Aorta (tissue), 5 donors: Measurements from ENCODE around the gene RFTN1. TPM values are rescaled to one million over a fixed set of nuclear protein-coding genes. Genes with fewer than 3 reads are reported as not detected.

Experiments used
- ATAC-seq: fragments of 200-7000 bp; cut with Tn5 transposase; one replicate; pipeline ENCODE4 v1.9.1; 2022; ENCODE audit warnings: moderate library complexity; ENCODE audit not compliant: low FRiP score
- DNase-seq, 2 donors: peaks; one replicate each; pipeline ENCODE4 v3.0.0-alpha.2; 2020
- H3K27ac ChIP-seq, 2 donors: one replicate each; pipeline ENCODE4 v1.5.1; 2013; ENCODE audit warnings: low read length in 2 of 2, mild to moderate bottlenecking in 2 of 2, moderate library complexity in 2 of 2, control low read depth in 1 of 2, inconsistent platforms in 1 of 2, low read depth in 1 of 2
- H3K27me3 ChIP-seq, 2 donors: one replicate each; pipeline ENCODE4 v1.6.1; 2013; ENCODE audit warnings: control low read depth in 1 of 2, low read length in 1 of 2, mild to moderate bottlenecking in 1 of 2, moderate library complexity in 1 of 2; ENCODE audit not compliant: insufficient read depth in 2 of 2, control insufficient read depth in 1 of 2
- H3K36me3 ChIP-seq, 2 donors: one replicate each; pipeline ENCODE4 v1.6.1; 2013; ENCODE audit warnings: control low read depth in 1 of 2, low read length in 1 of 2, mild to moderate bottlenecking in 1 of 2; ENCODE audit not compliant: insufficient read depth in 2 of 2, control insufficient read depth in 1 of 2
- H3K4me1 ChIP-seq, 2 donors: one replicate each; pipeline ENCODE4 v1.6.1; 2013; ENCODE audit warnings: low read length in 2 of 2, control low read depth in 1 of 2, mild to moderate bottlenecking in 1 of 2, moderate library complexity in 1 of 2; ENCODE audit not compliant: insufficient read depth in 2 of 2, control insufficient read depth in 1 of 2
- H3K4me3 ChIP-seq, 2 donors: one replicate each; pipeline ENCODE4 v1.5.1; 2013; ENCODE audit warnings: low read length in 2 of 2, control low read depth in 1 of 2, mild to moderate bottlenecking in 1 of 2
- H3K9me3 ChIP-seq: one replicate; pipeline ENCODE4 v1.6.1; 2013; ENCODE audit warnings: mild to moderate bottlenecking, low read length; ENCODE audit not compliant: control insufficient read depth
- WGBS, 2 donors: extraction: QIAGEN DNeasy Blood & Tissue Kit; methylation state at CpG; one replicate each; pipeline ENCODE4 v1.1.7; 2013; 5-methylcytosine and 5-hydroxymethylcytosine counted together
- intact Hi-C, 2 donors: fragments of 100-400 bp; cut with DNase I; formaldehyde crosslinking; loops; one replicate each; pipeline versions ENCODE4 v1.14.2 to v1.15.0; 2022
- polyA plus RNA-seq, 2 donors: library from polyadenylated mRNA; stranded (reverse); fragments of 200-250 nt; gene quantifications; one replicate each; pipeline ENCODE4 v1.2.3, GENCODE V29; 2013
- total RNA-seq, 2 donors: library from RNA; stranded (reverse); fragmentation: NEBNext Ultra II Directional; extraction: Animal tissue kit (Norgen Biotek cat#: 25700); gene quantifications; one replicate each; pipeline ENCODE4 v1.2.1, GENCODE V29; 2021
- donor health status: healthy with polysubstance abuse.
- donor health status: Bipolar disorder and iron deficiency.
- donor health status: DM: no; HTN: no; CAD: no.
- donor health status: DM: no; HTN: no; CAD: no.
- donor health status: DM: yes; HTN: yes; CAD: no.

Gene RFTN1
- total and polyA plus RNA-seq, 4 donors: 12.7 to 119 (median 59.4) TPM

DNA sequence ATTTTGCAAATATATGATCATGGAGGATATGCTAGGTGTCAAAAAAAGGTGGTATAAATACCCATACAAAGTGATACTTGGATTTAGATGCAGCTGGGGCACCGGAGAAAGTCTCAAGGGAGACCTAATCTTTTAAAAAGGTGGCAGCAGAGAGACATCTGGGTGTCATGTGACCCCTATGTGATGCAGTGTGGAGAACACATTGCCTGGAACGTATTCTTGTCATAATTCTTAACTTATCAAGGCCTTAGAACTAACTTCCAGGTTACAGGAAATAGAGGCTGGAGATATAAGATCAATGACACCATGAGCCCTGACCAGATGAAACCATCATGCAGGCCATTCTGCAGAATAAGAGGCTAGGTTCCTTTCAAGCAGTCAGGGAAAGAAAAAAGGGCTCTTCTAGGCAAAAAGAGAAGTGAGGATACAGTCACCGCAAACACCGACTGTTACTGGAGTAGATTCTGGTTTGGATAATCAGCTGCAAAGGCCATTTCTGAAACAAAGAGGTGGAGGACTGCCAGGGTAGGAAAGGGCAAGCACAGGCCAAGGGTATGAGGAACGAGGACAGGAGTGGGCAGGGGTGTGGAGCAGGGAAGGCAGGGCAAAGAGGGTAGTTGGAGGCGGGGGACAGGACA, 147.9 kb downstream of the RFTN1 start:
- intact Hi-C loops: no loop called here
- peaks cover 0 to 6% of the 10 kb centered on the region in 2 donors for H3K36me3 ChIP-seq
- ATAC-seq (no peak), DNase-seq (no peak)
- peaks cover 2 to 3% of the 10 kb centered on the region in 2 donors for H3K4me1 ChIP-seq
- H3K4me3 ChIP-seq: no peak overlapping the region
- no peaks in the 10 kb centered on the region for H3K9me3 ChIP-seq
- H3K27ac ChIP-seq: no peak overlapping the region
- no peaks in the 10 kb centered on the region for H3K27me3 ChIP-seq
- WGBS, 2 donors: 82 to 91% methylated on average over 6 of the region's 6 CpGs

DNA sequence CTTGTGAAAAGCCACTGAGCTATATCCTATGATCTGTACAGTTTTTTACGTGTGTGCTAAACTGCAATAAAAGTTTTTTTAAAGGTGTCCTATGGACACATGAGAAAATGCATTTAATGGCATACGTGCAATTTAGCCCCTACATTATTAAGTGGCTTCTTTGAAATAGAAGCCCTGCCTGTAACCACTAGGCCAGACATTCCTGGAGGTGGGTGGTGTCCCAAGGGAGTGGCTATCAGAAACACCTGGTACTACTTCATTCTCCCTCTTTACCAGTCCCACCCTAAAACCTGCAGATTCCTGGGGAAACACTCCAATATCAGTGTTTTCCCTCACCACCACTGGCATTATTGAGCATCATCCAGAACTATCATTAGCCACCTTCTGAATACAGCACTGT, 148.5 kb downstream of the RFTN1 start:
- H3K36me3 ChIP-seq: peaks cover 0 to 6% of the 10 kb centered on the region in 2 donors
- ATAC-seq: no peak
- H3K4me3 ChIP-seq: no peak overlapping the region
- peaks cover 0 to under 1% of the 10 kb centered on the region in 2 donors for H3K4me1 ChIP-seq
- intact Hi-C loops: no loop called here
- H3K9me3 ChIP-seq: no peaks in the 10 kb centered on the region
- H3K27ac ChIP-seq: no peak overlapping the region
- 86 to 97% methylated on average over 2 of the region's 2 CpGs for WGBS, 2 donors
- no peaks in the 10 kb centered on the region for H3K27me3 ChIP-seq
- DNase-seq: no peak

DNA sequence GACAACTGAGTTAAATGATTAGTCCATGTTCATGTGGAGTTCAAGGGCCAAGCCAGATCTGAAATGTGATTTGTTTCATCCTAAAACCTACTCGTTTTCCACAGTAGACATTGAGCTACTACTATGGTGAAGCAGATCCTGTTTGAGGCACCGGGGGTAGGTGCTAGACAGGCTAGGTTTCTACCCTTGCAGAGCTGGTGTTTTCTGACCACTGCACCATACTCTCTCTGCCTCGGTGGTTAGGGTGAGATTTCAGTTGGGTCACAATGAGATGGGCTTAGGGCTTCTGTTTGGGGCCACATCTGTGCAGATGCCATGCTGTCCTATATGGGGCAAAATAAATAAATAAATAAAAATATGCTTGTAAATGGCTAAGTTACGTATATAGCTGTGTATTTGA, 149.2 kb downstream of the RFTN1 start:
- Histone ChIP-seq H3K4me1 (no peaks in the 10 kb centered on the region), H3K9me3 (no peaks in the 10 kb centered on the region), H3K27ac (no peak overlapping the region), H3K4me3 (no peak overlapping the region), H3K27me3 (no peaks in the 10 kb centered on the region), H3K36me3 (peaks cover 0 to 6% of the 10 kb centered on the region in 2 donors)
- WGBS, 2 donors: 86 to 89% methylated on average over 4 of the region's 4 CpGs
- intact Hi-C loops: no loop called here
- ATAC-seq: no peak
- no peak for DNase-seq

DNA sequence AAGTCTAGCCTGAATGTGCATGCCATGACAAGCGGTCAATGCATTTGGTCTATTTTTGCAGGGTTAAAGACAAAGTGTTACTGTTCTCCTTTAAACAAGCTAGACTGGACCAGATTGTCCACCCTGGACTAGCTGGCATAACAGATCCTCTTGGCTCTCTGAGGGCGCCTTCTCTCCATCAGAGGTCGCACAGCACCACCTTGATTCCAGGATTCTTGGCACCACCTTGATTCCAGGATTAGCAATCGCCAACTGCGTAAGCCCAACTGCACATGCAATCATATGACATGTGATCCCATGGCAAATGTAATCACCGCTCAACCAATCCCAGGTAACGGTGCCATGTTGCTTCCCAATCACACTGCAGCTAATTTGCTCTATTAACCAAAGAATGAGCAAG, 149.9 kb downstream of the RFTN1 start:
- intact Hi-C loops: no loop called here
- ATAC-seq (no peak), DNase-seq (no peak)
- Histone ChIP-seq H3K9me3 (no peaks in the 10 kb centered on the region), H3K36me3 (peaks cover 0 to 6% of the 10 kb centered on the region in 2 donors), H3K4me1 (no peaks in the 10 kb centered on the region), H3K4me3 (no peak overlapping the region), H3K27me3 (no peaks in the 10 kb centered on the region), H3K27ac (no peak overlapping the region)
- 96 to 98% methylated on average over 7 of the region's 7 CpGs for WGBS, 2 donors

DNA sequence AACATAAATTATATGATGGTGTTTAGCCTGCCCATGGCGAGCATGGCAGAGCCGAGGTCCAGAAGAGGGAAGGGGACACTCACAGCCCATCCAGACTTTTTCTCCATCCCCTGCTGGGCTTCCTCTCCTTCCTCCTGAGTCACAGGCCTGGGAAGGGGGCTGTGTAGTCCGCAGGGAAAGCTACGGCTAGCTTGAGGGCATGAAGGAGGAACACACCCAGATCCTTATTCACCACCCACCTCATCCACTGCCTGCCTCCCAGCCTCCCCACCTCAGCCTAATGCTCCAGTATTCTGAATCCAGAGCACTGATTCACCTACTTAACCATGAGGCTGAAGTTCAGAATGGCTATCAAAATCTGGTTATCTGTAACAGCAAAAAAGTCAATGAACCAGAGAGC, 150.7 kb downstream of the RFTN1 start:
- intact Hi-C loops: no loop called here
- H3K27me3 ChIP-seq: no peaks in the 10 kb centered on the region
- peaks cover 0 to 6% of the 10 kb centered on the region in 2 donors for H3K36me3 ChIP-seq
- ATAC-seq (no peak), DNase-seq (no peak)
- H3K27ac ChIP-seq: no peak overlapping the region
- H3K9me3 ChIP-seq: no peaks in the 10 kb centered on the region
- H3K4me3 ChIP-seq: no peak overlapping the region
- H3K4me1 ChIP-seq: no peaks in the 10 kb centered on the region
- WGBS, 2 donors: 84 to 92% methylated on average over 4 of the region's 4 CpGs

DNA sequence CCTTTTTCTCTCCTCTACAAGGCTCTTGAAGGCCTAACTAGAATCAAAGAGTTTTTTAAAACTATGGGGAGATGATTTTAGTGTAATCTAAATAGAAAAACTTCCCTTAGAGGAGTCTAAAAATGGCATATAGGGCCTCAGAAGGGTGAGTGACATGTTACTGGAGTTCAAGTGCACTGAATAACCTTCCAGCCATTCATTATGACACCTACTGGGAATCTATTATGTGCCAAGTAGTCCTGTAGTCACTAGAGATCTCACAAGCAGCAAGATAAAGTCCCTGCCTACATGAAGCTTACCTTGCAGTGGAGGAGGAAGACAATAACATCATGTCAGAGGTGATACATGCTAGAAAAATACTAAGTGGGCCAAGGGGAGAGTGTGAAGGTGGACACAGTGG, 152.4 kb downstream of the RFTN1 start:
- Histone ChIP-seq H3K4me3 (no peak overlapping the region), H3K27me3 (no peaks in the 10 kb centered on the region), H3K9me3 (no peaks in the 10 kb centered on the region), H3K4me1 (no peaks in the 10 kb centered on the region), H3K36me3 (peaks cover 0 to 6% of the 10 kb centered on the region in 2 donors), H3K27ac (no peak overlapping the region)
- intact Hi-C loops: no loop called here
- DNase-seq (no peak), ATAC-seq (no peak)

DNA sequence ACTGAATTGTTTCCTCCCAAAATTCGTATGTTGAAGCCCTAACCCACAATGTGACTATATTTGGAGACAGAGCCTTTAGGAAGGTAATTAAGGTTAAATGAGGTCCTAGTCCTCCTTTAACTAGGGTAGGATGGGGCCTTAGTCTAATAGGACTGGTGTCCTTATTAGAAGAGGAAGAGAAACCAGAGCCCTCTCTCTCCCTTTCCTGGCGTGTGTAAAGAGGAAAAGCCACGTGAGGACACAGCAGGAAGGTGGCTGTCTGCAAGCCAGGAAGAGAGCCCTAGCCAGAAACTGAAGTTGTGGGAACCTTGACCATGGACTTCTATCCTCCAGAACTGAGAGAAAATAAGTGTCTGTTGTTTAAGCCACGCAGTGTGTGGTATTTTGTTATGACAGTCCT, 154.2 kb downstream of the RFTN1 start:
- Histone ChIP-seq H3K27me3 (no peaks in the 10 kb centered on the region), H3K36me3 (peaks cover 0 to 6% of the 10 kb centered on the region in 2 donors), H3K4me3 (no peak overlapping the region), H3K27ac (no peak overlapping the region), H3K4me1 (no peaks in the 10 kb centered on the region), H3K9me3 (no peaks in the 10 kb centered on the region)
- intact Hi-C loops: no loop called here
- WGBS, 2 donors: 69 to 81% methylated on average over 4 of the region's 4 CpGs
- ATAC-seq (no peak), DNase-seq (no peak)

DNA sequence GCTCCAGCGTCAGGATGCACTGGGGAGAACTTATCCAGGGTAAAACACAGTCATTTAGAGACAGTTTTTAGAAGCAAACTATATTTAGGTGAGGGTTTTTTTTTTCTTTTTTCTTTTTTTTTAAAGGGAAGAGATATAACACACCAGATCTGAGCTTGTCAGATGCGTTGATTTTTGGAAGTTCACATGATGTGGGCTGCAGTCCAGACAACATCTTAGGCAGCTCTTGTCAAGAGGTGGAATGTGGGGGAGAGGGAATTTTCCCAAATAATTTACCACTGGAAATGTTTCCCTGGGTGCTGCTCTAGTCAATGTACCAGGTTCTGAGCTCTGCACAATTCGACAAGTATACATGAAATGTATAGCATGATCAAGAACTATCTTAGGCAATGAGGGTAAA, 155.2 kb downstream of the RFTN1 start:
- Histone ChIP-seq H3K4me3 (no peak overlapping the region), H3K4me1 (no peaks in the 10 kb centered on the region), H3K27me3 (no peaks in the 10 kb centered on the region), H3K9me3 (no peaks in the 10 kb centered on the region), H3K36me3 (peaks cover 0 to 6% of the 10 kb centered on the region in 2 donors), H3K27ac (no peak overlapping the region)
- intact Hi-C loops: no loop called here
- DNase-seq: no peak
- WGBS, 2 donors: 80 to 89% methylated on average over 3 of the region's 3 CpGs
- no peak for ATAC-seq

DNA sequence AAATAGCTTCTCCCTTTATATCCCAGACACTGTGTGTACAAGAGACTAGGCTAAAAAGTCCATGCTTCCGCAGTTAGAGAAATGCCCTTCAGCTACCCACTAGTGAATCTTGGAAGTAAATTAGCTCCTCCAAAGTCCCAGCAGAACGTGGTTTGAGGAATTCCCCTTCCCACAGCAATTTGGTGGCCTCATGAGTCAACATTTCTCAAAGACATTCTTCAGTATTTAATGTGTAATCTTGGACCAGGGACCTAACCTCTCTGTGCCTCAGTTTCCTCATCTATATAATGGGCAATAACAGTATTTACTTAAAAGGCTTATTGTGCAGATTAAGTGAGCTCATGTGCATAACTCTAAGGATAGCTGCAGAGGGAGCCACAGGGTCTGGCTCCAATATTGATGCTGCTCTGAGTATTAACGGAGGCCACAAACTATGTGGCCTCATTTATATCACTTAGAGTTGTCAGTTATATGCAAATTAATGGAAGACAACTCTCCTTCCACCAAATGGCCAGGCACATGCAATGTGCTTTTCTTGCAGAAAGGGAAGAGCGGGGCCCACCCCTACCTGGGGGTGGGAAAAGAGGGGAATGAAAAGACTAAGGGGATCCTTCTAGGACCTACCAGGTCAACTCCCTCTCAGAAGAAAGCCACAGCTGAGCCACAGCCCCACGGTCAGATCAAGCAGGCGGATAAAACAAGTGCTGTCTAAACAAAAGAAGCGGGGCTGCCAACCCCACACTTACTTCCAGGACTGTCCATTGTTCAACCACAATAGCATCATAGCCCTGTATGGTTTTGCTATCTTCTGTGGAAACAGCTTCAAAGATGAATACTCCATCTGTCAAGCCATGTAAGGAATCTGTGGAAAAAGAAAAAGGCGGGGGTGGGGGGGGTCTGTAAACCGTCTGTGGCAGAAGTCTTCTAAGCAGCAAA, 156.0 kb downstream of the RFTN1 start:
- Histone ChIP-seq H3K4me1 (no peaks in the 10 kb centered on the region), H3K27me3 (no peaks in the 10 kb centered on the region), H3K9me3 (no peaks in the 10 kb centered on the region), H3K27ac (no peak overlapping the region), H3K36me3 (peaks cover 0 to 6% of the 10 kb centered on the region in 2 donors), H3K4me3 (no peak overlapping the region)
- ATAC-seq: no peak
- DNase-seq: no peak
- WGBS, 2 donors: 83 to 88% methylated on average over 9 of the region's 9 CpGs
- intact Hi-C loops: no loop called here
